Peyer's patch (tissue), 4 donors: ENCODE measurements around the gene SGTA.

Source experiments
- POLR2A ChIP-seq, 2 donors: fragments of 450-650 bp; IDR thresholded peaks; one replicate each; pipeline ENCODE4 v1.5.1; 2017; ENCODE audit warnings: antibody characterized with exemption in 2 of 2, mild to moderate bottlenecking in 2 of 2, moderate library complexity in 2 of 2
- TF ChIP-seq, protein P1 (sequence below), 6 experiments: fragments of 450-650 bp in 4 of 6; fragments of 200-600 bp in 2 of 6; sonication (generic) in 1 of 6; IDR thresholded peaks; one replicate each; pipeline ENCODE4 v1.5.1; 2017 to 2019; ENCODE audit warnings: antibody characterized with exemption in 6 of 6, mild to moderate bottlenecking in 3 of 6, moderate library complexity in 1 of 6

- TF ChIP-seq, protein P1, sequence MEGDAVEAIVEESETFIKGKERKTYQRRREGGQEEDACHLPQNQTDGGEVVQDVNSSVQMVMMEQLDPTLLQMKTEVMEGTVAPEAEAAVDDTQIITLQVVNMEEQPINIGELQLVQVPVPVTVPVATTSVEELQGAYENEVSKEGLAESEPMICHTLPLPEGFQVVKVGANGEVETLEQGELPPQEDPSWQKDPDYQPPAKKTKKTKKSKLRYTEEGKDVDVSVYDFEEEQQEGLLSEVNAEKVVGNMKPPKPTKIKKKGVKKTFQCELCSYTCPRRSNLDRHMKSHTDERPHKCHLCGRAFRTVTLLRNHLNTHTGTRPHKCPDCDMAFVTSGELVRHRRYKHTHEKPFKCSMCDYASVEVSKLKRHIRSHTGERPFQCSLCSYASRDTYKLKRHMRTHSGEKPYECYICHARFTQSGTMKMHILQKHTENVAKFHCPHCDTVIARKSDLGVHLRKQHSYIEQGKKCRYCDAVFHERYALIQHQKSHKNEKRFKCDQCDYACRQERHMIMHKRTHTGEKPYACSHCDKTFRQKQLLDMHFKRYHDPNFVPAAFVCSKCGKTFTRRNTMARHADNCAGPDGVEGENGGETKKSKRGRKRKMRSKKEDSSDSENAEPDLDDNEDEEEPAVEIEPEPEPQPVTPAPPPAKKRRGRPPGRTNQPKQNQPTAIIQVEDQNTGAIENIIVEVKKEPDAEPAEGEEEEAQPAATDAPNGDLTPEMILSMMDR (IDR thresholded peaks at IDR 0.05): no peak
- TF ChIP-seq POLR2A (IDR thresholded peaks at IDR 0.05): no peak
These were observed 56.8 kb downstream of the SGTA start for GRCh38 chr19:2726160-2726855.
